ENCODE data around the gene CHMP2B.
"Not testable (repeated sequence)": the region's sequence is repeated elsewhere in the genome, so short reads cannot be mapped to it uniquely, and the experiment has no call there.

CHMP2B gene

GRCh38 chr3:87233805-87234204 is 6.7 kb downstream of the CHMP2B start:
- DNase-seq (ENCODE audit: low spot score): no peak

DNA sequence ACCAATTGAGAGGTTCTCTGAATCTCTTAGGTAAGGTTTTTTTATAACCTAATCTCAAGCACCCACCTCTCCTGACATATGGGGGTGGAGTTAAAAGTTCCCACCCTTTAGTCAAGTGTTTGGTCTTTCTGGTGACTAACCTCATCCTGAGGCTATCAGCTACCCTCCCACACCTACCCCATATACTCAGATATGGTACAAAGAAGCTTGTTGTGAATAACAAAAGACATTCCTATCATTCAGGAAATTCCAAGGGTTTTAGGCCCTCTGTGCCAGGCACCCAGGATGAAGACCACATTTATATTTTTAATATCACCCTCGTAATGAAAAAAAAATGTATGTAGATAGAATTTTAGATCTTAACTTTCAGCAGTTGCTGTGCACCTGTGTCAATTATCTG is 9.0 kb downstream of the CHMP2B start:
- DNase-seq (ENCODE audit: low spot score): no peak

DNA sequence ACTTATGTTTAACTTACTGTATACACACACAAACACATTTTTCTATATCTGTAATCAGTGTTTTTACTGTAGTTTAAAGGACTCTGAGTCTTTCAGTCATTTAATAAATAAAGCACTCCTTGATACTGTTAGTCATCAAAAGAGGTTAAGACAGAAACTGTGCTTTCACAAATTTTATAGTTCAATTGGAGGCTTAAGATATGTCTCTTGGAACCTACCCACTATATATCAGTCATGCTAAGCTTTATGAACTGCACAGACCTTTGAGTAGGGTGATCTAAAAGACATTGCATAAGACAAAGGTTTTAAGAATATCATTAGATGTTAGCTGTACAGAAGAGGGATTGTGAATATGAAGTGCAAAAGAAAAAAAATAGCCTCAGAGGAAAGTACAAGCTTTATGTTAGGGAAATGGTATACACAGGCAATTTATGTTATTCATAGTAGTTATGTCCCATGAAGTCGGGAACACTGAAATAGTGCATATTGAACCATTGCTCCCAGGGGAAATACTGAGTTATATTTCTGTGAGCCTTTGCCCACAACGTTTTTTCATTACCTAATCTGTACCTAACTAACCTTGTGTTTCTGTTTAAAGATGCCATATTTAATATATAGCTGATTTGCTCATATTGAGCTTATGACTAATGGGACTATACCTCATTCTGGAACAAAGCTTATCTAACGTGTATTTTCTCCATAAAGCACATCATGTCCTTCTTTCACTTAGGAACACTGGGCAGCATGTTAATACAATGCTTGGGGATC is 19.7 kb downstream of the CHMP2B start:
- DNase-seq (ENCODE audit: low spot score): no peak

DNA sequence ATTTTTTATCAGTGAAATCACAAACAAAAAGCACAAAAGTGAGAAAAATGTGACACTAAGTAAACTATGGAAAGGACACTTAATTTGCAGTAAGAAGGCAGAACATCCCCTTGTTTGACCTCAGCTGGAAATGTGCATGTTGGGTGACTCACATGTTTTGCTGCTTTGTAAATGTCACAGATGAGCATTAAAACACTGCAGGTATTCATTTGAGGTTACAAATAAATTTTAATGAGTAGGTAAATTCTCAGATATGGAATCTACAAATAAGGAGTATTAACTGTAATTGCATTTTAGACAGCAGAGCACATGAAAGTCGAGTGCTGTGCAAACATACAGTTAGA is 20.3 kb downstream of the CHMP2B start:
- DNase-seq (ENCODE audit: low spot score): no peak

GRCh38 chr3:87248231-87248630 is 21.1 kb downstream of the CHMP2B start:
- not testable (repeated sequence) for DNase-seq (ENCODE audit: low spot score)

GRCh38 chr3:87248831-87249230 is 21.7 kb downstream of the CHMP2B start:
- no peak for DNase-seq (ENCODE audit: low spot score)

- DNase-seq (ENCODE audit: low spot score): no peak
Observed at GRCh38 chr3:87250009-87250408, 22.9 kb downstream of the CHMP2B start.

DNA sequence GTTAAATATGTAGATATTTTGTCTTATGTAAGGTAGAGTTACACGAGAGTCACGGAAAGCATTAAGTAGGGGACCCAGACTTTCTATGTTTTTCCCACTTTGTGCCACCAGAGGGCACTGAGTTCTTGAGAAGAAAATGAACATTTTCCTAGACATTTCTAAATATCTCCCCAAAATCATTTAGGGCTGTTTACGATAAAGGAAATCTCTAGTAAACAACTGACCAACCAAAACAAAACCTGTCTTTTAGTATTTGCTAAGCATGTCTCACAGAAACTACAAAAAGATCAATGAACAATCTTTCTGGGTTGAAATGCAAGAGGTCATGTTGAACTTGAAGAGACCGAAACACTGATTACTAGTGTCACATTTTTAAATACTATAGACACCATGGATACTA is 33.2 kb downstream of the CHMP2B start:
- peak; percentile 50 for DNase-seq (ENCODE audit: low spot score)

GRCh38 chr3:87261925-87262324 is 34.8 kb downstream of the CHMP2B start:
- DNase-seq (ENCODE audit: low spot score): no peak

DNA sequence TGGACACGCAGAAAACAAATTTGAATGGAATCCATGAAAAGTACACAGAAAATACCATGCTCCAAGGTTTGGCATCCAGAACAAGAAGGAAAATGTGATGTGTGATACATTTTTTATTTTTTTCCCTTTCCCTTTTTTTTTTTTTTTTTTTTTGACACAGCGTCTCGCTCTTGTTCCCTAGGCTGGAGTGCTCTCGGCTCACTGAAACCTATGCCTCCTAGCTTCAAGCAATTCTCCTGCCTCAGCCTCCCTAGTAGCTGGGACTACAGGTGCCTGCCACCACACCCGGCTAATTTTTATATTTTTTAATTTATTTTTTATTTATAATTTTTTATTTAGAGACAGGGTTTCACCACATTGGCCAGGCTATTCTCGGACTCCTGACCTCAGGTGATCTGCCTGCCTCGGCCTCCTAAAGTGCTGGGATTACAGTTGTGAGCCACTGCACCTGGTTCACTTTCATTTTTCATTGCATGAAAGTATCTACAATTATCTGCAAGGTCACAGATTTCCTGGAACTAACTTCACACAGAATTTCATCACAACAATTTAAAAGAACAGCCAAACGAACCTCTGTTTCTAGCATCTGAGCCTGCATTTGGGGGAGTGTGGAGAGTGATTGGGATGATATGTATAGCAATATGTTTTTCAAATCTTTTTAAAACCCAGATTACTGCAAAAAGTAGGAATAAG is 41.0 kb downstream of the CHMP2B start:
- DNase-seq (ENCODE audit: low spot score): no peak

DNA sequence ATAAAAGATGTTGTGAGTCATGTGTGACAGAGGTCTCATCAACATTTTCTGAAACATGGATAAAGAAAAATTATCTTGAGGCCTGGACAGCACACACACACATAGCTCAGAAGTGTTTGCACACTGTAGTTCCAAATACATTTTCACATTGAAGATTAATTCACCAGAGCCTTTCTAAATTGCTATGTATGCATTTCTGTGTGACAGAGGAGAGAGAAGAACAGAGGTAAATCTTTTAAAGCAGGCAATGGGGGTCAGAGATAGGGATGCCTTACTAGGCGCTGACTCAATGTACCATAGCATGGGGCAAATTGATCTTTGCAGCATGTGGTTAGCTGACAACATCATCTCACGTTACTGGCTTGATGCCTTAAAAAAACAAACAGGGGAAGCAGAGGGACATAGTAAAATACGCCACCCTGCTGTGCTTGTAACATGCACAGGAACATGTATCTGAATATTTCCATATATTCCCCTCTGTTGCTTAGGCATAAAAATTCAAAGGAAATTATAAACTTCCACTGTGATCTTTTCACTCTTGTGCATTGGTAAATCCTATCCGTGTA is 41.6 kb downstream of the CHMP2B start:
- DNase-seq (ENCODE audit: low spot score): no peak

DNA sequence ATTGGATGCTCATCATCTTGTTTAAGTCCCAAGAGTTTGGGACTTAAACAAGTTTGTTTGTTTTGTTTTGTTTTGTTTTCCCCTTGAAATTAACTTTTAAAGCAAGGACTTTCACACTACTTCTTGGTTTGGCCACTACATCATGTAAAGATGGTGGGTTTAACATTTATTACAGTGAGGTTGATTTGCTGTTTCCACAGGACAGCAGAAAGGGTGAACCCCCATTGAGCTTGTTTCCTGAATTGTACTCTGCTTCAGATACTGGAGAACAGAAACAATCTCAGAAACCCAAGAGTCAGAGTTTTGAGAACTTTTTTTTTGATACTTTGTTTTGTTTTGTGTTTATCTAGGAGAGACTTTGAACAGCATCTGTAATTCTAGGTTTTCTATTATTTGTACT is 42.6 kb downstream of the CHMP2B start:
- DNase-seq (ENCODE audit: low spot score): no peak

DNA sequence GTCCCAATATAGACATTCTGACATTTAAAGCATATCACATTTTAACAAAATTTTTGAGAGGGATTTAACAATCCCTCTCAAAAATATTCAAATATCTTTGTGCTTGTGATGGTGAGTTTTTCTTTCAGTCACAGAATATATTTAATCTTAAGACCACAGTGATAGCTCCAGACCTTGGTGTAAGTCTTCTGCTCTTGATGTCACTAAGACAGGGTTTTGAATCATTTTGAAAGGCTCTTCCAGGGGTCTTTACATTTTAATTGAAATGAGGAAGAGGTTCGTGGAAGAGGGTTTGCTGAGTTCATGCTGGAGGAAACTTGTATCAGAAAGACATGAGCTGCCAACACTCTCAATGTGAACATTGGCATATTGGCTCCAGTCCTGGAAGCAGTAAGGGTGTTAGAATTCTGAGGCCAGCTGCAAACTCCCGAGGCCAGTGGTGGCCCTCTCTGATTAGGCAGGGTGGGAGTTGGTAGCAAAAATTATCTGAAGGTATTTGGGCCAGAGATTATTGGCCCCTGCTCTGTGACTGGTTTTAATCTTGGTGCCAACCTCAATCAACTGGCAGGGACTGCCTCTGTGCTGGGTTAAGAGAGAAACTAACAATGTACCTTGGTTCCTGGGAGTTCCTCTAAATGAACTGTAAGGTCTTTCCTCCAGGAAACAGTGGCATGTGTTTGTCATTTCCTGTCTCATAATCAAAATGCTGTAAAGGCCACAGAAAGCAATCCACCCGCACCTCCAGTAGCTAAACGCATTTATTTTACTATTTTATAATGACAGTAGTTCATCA is 44.0 kb downstream of the CHMP2B start:
- DNase-seq (ENCODE audit: low spot score): no peak

- DNase-seq (ENCODE audit: low spot score): no peak
Observed at GRCh38 chr3:87272718-87273341, 45.7 kb downstream of the CHMP2B start.

GRCh38 chr3:87276484-87276883 is 49.4 kb downstream of the CHMP2B start, which contains the start of gene POU1F1:
TSS of gene POU1F1 (minus strand) at chr3:87276584. CDS start at chr3:87276462, 122 bp downstream.
- no peak for DNase-seq (ENCODE audit: low spot score)

- DNase-seq (ENCODE audit: low spot score): no peak
Observed at GRCh38 chr3:87287011-87287410, 59.9 kb downstream of the CHMP2B start.

DNA sequence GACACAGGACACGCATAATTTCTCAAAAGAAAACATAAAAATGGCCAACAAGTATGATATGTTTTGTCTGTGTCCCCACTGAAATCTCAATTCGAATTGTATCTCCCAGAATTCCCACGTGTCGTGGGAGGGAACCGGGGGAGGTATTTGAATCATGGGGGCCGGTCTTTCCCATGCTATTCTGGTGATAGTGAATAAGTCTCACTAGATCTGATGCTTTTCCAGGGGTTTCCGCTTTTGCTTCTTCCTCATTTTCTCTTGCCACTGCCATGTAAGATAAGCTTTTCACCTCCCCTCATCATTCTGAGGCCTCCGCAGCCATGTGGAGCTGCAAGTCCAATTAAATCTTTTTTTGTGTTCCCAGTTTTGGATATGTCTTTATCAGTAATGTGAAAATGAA is 61.3 kb downstream of the CHMP2B start:
- DNase-seq (ENCODE audit: low spot score): no peak

DNA sequence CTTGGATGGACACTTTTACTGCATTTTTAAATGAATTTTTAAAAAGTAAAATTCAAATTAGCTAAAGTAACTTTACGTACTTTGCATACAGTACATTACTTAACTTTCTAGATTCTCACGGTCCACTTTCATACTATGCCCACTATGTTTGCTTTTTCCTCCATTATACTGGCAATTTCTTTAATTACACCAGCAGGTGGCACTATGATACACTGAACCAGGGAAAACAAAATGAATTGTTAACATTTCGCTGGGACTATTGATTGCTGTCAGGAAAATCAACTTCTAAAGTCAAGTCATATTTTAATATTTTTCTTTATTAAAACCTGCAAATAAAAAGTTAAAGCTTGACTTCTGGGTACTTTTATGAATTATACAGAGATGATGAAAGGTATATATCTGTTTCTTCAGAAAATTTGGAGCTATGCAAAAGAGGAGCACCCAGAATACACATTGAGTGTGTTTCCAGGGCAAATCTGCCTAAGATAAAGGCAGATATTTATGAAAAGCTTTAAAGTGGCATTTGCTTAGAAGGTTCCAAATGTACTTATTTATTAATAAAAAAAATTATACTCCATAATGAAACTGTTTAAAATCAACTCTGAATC is 71.1 kb downstream of the CHMP2B start:
- peak; percentile 50 for DNase-seq (ENCODE audit: low spot score)

GRCh38 chr3:87305031-87305430 is 77.9 kb downstream of the CHMP2B start:
- not testable (repeated sequence) for DNase-seq (ENCODE audit: low spot score)

Measured in CD4-positive, alpha-beta T cell treated with Interleukin-2 at 100 ng/mL for 4 hours (primary cell).